GM12864 (cell line): Measurements from ENCODE around the gene TPPP2.
"Not testable (repeated sequence)": the region's sequence is repeated elsewhere in the genome, so short reads cannot be mapped to it uniquely, and the experiment has no call there.

Experiments used
- DNase-seq: peaks from one replicate; pipeline ENCODE4 v3.0.0-alpha.2; 2011; ENCODE audit warnings: low read depth
- H3K4me3 ChIP-seq: 2 replicates; pipeline ENCODE4 v1.5.1; 2011; ENCODE audit warnings: mild to moderate bottlenecking, low read depth, low read length, control low read depth
- TF ChIP-seq, protein P1 (sequence below): IDR thresholded peaks from 2 replicates; pipeline ENCODE4 v1.5.1; 2011; ENCODE audit warnings: low read depth, mild to moderate bottlenecking, moderate library complexity, low read length, control low read depth, inconsistent platforms; ENCODE audit errors: missing control alignments

The TPPP2 gene

DNA sequence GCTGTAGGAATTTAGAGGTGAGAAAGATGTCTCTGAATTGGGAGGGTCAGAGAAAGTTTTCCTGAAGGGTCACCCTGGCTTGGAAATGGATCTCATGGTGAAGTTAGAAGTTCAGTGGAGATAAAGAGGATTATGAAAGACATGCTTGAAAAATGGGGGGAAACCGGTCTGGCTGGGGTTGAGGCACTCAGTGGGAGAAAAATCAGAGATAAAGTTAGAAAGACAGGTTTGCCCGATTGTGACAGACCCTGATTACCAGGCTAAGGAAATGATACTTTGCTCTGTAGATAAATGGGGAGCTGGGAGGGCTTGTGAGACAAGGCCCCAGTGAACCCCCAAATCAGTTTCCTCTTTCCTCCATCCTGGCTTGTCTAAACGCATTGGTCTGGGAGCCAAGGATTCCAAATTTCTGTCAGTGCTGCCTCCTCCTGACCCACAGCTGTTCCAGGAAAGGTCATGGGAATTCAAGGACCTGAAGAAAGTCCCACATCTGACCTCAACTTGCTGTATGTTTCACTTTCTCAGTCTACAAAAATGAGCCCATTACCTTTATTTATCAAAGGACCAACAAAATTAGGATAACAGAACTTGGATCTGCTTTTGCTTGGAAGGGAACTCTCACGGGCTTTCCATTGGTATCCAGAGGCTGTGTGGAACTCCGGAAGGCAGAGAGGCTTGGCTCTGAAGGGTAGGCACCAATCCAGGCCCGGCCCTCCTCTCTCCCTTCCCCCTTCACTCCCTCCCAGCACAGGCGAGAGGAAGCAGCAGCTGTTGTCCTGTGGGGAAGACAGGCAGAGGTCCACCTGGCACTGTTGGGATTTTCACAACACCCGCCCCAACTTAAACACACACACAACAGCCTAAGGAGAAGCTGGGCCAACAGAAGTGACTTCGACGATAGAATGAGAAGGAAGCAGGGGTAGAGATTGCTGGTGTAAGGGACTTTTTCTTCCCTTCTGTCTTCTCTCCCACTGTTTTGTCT lies 8.7 kb downstream of the TPPP2 start:
- DNase-seq: no peak
- H3K4me3 ChIP-seq: no peak overlapping the region
- TF ChIP-seq, protein P1, sequence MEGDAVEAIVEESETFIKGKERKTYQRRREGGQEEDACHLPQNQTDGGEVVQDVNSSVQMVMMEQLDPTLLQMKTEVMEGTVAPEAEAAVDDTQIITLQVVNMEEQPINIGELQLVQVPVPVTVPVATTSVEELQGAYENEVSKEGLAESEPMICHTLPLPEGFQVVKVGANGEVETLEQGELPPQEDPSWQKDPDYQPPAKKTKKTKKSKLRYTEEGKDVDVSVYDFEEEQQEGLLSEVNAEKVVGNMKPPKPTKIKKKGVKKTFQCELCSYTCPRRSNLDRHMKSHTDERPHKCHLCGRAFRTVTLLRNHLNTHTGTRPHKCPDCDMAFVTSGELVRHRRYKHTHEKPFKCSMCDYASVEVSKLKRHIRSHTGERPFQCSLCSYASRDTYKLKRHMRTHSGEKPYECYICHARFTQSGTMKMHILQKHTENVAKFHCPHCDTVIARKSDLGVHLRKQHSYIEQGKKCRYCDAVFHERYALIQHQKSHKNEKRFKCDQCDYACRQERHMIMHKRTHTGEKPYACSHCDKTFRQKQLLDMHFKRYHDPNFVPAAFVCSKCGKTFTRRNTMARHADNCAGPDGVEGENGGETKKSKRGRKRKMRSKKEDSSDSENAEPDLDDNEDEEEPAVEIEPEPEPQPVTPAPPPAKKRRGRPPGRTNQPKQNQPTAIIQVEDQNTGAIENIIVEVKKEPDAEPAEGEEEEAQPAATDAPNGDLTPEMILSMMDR: no peak

DNA sequence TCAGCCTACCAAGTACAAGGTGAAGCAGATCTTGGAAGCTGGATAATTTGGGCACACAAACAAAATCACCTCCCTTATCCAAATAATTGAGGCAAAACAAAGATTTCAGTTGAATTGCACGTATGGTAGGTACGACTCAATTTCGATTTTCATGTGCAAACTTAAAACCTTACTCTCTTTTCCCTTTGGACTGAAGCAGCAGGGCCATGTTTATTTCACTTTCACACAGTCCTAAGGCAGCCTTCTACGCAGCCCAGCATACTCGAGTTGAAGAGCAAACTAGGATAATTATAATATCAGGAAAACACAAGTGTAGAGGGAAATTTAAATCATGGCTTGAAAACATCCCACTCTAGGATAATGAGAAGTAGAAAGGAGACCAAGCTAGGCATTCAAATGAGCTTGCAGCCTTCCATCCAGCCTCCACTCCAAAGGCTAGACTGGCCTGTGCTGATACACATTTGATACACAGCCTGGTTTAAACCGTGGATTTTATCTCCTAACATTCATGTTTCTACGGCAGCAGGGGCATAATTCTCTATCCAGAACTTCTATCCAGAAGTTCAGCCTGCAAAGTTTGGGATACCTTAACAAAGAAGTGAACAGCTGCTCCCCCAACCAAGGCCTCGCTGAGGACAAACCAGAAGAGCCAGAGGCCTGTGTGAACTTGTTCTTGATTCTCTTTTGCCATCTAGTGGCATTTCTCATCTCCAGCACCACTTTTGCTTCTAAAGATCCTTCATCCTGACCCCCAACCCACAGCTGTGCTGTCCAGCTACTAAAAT lies 9.8 kb downstream of the TPPP2 start:
- TF ChIP-seq, protein P1: peak; percentile 57
- peak; percentile 8 for DNase-seq

DNA sequence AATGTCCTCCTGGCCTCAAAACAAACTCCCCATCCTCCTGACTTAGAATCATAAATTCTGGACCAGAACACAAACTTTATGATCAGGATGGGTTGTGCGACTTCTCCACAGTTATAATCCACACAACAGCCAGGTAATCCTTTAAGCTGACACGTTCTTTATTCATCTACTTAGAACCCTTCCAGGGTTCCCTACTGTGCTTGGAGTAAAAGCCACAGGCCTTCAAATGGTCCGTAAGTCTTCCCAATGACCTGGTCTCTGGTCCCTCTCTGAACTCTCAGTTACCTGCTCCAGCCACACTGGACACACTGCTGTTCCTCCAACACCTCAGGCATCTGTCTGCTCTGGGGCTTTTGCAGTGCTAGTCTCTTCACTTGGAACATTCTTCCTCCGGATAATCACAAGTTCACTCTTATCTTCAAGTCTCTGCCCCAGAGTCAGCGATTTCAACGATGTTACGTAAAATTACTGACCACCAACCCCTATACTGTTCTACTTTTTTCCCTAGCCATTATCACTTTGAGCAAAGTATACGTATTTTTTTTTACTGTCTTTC lies 10.4 kb downstream of the TPPP2 start:
- no peak for DNase-seq
- TF ChIP-seq, protein P1: no peak

More for the DNA sequence above, 9.8 kb downstream of the TPPP2 start:
- H3K4me3 ChIP-seq: no peak overlapping the region

DNA sequence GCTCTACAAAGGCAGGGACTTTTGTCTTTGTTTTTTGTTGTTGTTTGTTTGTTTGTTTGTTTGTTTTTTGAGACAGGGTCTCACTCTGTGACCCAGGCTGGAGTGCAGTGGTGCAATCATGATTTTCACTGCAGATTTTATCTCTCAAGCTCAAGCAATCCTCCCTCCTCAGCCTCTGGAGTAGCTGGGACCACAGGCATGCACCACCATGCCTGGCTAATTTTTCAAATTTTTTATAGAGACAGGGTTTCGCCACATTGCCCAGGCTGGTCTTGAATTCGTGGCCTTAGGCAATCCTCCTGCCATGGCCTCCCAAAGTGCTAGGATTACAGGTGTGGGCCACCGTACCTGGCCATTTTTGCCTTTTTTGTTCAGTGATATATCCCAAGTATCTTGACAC lies 10.9 kb downstream of the TPPP2 start:
- H3K4me3 ChIP-seq, DNase-seq: not testable (repeated sequence)

More for the DNA sequence above, 10.4 kb downstream of the TPPP2 start:
- H3K4me3 ChIP-seq: no peak overlapping the region

DNA sequence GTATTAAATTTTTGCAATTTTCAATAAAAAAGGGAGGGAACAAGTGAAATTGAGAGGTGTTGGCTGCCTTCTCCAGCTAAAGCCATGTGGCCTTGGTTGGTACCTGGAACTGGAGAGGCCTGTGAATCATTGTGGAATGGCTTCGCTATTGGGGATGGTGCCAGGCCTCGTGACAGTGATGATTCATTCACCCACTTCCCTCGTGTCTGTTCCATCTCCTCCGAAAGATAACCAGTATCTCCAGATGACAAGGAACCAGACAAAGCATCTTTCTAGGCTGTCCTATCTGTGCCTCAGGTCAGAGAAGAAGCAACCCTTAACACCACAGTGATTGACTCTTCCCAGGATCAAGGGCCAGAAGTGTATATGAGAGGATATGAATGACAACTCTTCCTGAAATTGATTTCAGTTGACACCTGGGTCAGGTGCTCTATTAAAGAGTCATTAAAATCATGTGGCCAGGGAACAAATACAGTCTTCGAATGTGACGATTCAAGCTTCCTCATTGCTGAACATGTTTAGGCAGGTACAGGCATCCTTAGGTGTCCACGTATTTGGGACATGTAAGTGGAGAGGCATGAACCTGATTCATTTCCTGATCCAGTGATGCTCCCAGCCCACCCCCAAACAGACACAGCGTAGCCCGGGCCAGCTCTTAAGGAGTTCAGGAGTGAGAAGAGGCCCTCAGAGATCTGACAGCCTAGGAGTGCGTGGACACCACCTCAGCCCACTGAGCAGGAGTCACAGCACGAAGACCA lies 11.8 kb downstream of the TPPP2 start, which contains the start of gene RNASE7:
Gene RNASE7 (plus strand): TSS at position 687 of the 758 bp plus-strand sequence. CDS start 631 bp downstream, outside the sequence.
- no peak for DNase-seq
- TF ChIP-seq, protein P1: no peak
- H3K4me3 ChIP-seq: no peak within 1 kb of the TSS

DNA sequence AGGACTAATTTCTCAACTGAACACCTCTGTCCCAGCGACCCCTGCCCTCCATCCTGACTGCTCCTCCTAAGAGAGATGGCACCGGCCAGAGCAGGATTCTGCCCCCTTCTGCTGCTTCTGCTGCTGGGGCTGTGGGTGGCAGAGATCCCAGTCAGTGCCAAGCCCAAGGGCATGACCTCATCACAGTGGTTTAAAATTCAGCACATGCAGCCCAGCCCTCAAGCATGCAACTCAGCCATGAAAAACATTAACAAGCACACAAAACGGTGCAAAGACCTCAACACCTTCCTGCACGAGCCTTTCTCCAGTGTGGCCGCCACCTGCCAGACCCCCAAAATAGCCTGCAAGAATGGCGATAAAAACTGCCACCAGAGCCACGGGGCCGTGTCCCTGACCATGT lies 12.9 kb downstream of the TPPP2 start:
- H3K4me3 ChIP-seq: no peak overlapping the region
- no peak for DNase-seq
- TF ChIP-seq, protein P1: no peak
